ENCODE results near the gene LRRC4C. TPM values are rescaled to one million over a fixed set of nuclear protein-coding genes. Genes with fewer than 3 reads are reported as not detected.

LRRC4C gene
- total and polyA plus RNA-seq, 4 experiments from 2014 or later = not detected

DNA sequence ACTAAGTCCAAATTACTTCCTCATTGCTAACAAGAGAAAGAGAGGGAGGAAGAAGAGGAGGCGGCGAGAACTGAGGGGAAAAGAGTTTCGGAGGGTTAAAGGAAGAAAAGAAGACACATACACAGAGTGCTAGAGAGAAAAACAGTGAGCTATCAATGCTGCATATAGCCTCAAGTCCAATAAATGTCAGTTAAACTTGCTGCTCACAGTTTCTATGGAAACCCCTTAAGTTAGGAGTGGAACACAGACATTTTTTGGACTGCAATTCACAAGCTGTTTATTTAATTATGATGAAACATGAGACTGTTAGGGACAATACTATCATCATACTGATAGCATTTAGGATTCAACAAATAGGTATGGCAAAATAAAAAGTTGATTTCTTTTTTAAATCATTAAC lies 1320.4 kb downstream of the LRRC4C start:
- Mint-ChIP-seq H3K4me3 (no peak overlapping the region), H3K27ac (no peak overlapping the region), H3K9me3 (peaks cover 0 to 48% (median 12%) of the 10 kb centered on the region in 8 donors), H3K4me1 (no peaks in the 10 kb centered on the region), H3K36me3 (no peaks in the 10 kb centered on the region), H3K27me3 (no peaks in the 10 kb centered on the region)
- Histone ChIP-seq H3K4me1 (ENCODE audit: insufficient read depth, low read length) (no peaks in the 10 kb centered on the region), H3K27me3 (ENCODE audit: insufficient read depth, low read length) (no peaks in the 10 kb centered on the region), H3K9me3 (ENCODE audit: control insufficient read depth in 1 of 2, low read length in 2 of 2) (no peaks in the 10 kb centered on the region), H3K36me3 (ENCODE audit: insufficient read depth, low read length) (no peaks in the 10 kb centered on the region), H3K27ac (ENCODE audit: low read depth, low read length) (no peak overlapping the region), H3K4me3 (ENCODE audit: low read length in 2 of 2) (no peak overlapping the region)
- DNase-seq = no peak
- intact Hi-C loops (cut with micrococcal nuclease) = no loop called here
- ChIA-PET CTCF (ENCODE audit: partially characterized antibody) (interaction anchor here (1.1 kb wide), 1 partner anchor 13 kb away, joined by 3 read pairs; no protein-coding TSS in a partner anchor), POLR2A (ENCODE audit: partially characterized antibody) (no interaction called here)

DNA sequence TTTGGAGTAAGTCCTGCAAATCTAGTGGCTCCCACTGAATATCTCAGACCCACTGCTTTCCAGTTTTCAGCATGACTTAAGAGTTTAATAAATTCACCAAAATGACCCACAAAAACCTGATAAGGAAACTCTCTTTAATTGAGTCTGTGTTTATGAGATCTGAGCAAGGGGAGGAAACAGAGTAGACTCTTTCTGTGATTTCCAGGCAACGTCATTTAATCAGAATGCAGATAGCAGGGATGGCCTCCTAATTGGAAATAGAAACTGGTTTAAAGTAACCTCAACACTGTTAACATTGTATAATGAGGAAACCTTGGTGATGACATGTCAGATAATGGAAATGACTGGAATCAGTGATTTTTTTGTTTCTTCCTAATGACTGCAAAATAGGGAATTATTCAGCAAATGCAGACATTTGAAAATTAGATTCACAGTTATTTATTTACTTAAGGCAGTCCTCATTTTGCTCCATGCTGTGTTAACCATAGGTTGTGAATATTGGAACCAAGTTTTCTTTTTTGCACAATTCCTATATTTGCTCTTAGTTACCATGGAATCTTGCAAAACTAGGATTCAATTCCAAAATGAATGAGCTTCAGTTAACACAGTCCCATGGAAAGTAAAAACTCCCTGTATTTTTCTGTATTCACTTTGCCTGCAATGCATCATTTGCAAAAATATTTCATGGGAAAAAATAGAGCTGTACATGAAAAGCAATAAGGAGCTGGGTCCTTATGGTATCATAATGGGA lies 1324.5 kb downstream of the LRRC4C start:
- Histone ChIP-seq H3K9me3 (ENCODE audit: control insufficient read depth in 1 of 2, low read length in 2 of 2) (no peaks in the 10 kb centered on the region), H3K36me3 (ENCODE audit: insufficient read depth, low read length) (no peaks in the 10 kb centered on the region), H3K27me3 (ENCODE audit: insufficient read depth, low read length) (no peaks in the 10 kb centered on the region), H3K4me1 (ENCODE audit: insufficient read depth, low read length) (no peaks in the 10 kb centered on the region), H3K27ac (ENCODE audit: low read depth, low read length) (no peak overlapping the region), H3K4me3 (ENCODE audit: low read length in 2 of 2) (no peak overlapping the region)
- intact Hi-C loops (cut with micrococcal nuclease) = no loop called here
- POLR2A ChIA-PET (ENCODE audit: partially characterized antibody) = no interaction called here
- H3K27me3 Mint-ChIP-seq = no peaks in the 10 kb centered on the region
- H3K4me1 Mint-ChIP-seq = no peaks in the 10 kb centered on the region
- no peaks in the 10 kb centered on the region for H3K36me3 Mint-ChIP-seq
- H3K4me3 Mint-ChIP-seq = no peak overlapping the region
- H3K9me3 Mint-ChIP-seq = peaks cover 0 to 25% (median 8%) of the 10 kb centered on the region in 8 donors
- no peak for DNase-seq
- CTCF ChIA-PET (ENCODE audit: partially characterized antibody) = no interaction called here
- no peak overlapping the region for H3K27ac Mint-ChIP-seq

DNA sequence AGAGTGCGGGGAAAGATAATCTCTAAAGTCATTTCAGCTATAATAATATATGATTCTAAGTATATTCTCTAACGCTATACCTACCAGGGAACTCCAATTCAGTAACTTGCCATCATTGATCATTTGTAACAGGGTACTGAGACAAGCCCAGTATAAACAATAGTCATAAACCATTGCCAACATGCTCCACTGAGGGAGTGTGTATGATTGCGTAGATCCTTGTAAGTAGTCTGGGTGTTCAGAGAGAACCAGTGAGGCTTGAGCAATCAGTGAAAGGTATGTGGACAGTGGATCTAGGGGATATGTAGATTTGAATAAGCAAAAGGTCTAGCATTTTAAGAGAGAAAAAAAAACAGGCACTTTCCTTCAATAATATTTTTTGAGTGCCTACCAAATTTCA lies 1326.0 kb downstream of the LRRC4C start:
- no peak for DNase-seq
- Mint-ChIP-seq H3K4me1 (no peaks in the 10 kb centered on the region), H3K4me3 (no peak overlapping the region), H3K27ac (no peak overlapping the region), H3K9me3 (peaks cover 0 to 18% (median 7%) of the 10 kb centered on the region in 8 donors), H3K36me3 (no peaks in the 10 kb centered on the region), H3K27me3 (no peaks in the 10 kb centered on the region)
- ChIA-PET POLR2A (ENCODE audit: partially characterized antibody) (no interaction called here), CTCF (ENCODE audit: partially characterized antibody) (no interaction called here)
- no peak overlapping the region for H3K27ac ChIP-seq (ENCODE audit: low read depth, low read length)
- no peak overlapping the region for H3K4me3 ChIP-seq (ENCODE audit: low read length in 2 of 2)
- H3K36me3 ChIP-seq (ENCODE audit: insufficient read depth, low read length) = no peaks in the 10 kb centered on the region
- no peaks in the 10 kb centered on the region for H3K9me3 ChIP-seq (ENCODE audit: control insufficient read depth in 1 of 2, low read length in 2 of 2)
- no peaks in the 10 kb centered on the region for H3K27me3 ChIP-seq (ENCODE audit: insufficient read depth, low read length)
- H3K4me1 ChIP-seq (ENCODE audit: insufficient read depth, low read length) = no peaks in the 10 kb centered on the region
- intact Hi-C loops (cut with micrococcal nuclease) = no loop called here

DNA sequence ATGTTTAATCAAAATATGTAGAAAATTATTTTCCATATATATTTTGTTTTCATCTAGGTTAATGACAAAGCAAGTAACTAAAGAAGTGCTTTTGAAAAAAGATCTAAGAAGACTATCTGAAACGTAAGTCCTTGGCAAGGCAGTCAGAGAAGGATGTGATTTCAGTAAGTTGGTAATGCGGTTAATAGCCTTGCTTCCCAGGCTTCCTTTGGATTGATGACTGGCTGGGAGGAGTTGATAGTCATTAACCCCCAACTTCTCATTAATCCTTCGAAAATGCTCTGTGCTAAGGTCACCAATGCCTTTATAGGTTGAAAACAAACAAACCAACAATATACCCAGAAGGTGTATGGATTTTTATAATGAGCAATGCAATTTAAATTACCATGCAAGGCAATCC lies 1326.5 kb downstream of the LRRC4C start:
- H3K9me3 ChIP-seq (ENCODE audit: control insufficient read depth in 1 of 2, low read length in 2 of 2) = no peaks in the 10 kb centered on the region
- ChIA-PET CTCF (ENCODE audit: partially characterized antibody) (no interaction called here), POLR2A (ENCODE audit: partially characterized antibody) (no interaction called here)
- DNase-seq = no peak
- no peak overlapping the region for H3K27ac Mint-ChIP-seq
- no peaks in the 10 kb centered on the region for H3K27me3 ChIP-seq (ENCODE audit: insufficient read depth, low read length)
- no peaks in the 10 kb centered on the region for H3K36me3 ChIP-seq (ENCODE audit: insufficient read depth, low read length)
- H3K4me1 ChIP-seq (ENCODE audit: insufficient read depth, low read length) = no peaks in the 10 kb centered on the region
- H3K4me3 Mint-ChIP-seq = no peak overlapping the region
- intact Hi-C loops (cut with micrococcal nuclease) = no loop called here
- H3K36me3 Mint-ChIP-seq = no peaks in the 10 kb centered on the region
- H3K9me3 Mint-ChIP-seq = peaks cover 0 to 19% (median 8%) of the 10 kb centered on the region in 8 donors
- H3K4me1 Mint-ChIP-seq = no peaks in the 10 kb centered on the region
- H3K27me3 Mint-ChIP-seq = no peaks in the 10 kb centered on the region
- H3K4me3 ChIP-seq (ENCODE audit: low read length in 2 of 2) = no peak overlapping the region
- no peak overlapping the region for H3K27ac ChIP-seq (ENCODE audit: low read depth, low read length)

DNA sequence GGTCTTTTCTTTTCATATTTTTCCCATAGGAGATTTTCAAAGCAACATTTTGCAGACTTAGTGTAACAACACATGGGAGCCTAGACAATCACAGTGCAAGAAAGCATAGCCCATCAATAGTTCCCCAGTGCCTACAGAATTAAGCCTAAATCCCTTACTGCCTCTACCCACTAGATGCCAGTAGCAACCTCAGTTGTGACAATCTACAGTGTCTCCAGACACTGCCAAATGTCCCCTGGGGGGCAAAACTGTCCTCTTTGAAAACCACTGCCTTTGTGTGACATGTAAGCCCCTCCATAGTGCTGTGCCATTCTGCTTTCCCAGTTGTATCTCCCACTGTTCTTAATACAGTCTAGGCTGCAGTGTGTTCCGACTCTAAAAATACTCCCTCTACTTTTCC lies 1329.0 kb downstream of the LRRC4C start:
- Histone ChIP-seq H3K4me3 (ENCODE audit: low read length in 2 of 2) (no peak overlapping the region), H3K9me3 (ENCODE audit: control insufficient read depth in 1 of 2, low read length in 2 of 2) (no peaks in the 10 kb centered on the region), H3K27me3 (ENCODE audit: insufficient read depth, low read length) (no peaks in the 10 kb centered on the region), H3K36me3 (ENCODE audit: insufficient read depth, low read length) (no peaks in the 10 kb centered on the region), H3K4me1 (ENCODE audit: insufficient read depth, low read length) (no peaks in the 10 kb centered on the region), H3K27ac (ENCODE audit: low read depth, low read length) (no peak overlapping the region)
- H3K4me3 Mint-ChIP-seq = peak overlapping the region in 1 of 8 donors; percentile 17
- H3K27me3 Mint-ChIP-seq = no peaks in the 10 kb centered on the region
- intact Hi-C loops (cut with micrococcal nuclease) = no loop called here
- H3K9me3 Mint-ChIP-seq = peaks cover 0 to 22% (median 8%) of the 10 kb centered on the region in 8 donors
- H3K27ac Mint-ChIP-seq = no peak overlapping the region
- ChIA-PET POLR2A (ENCODE audit: partially characterized antibody) (no interaction called here), CTCF (ENCODE audit: partially characterized antibody) (no interaction called here)
- H3K36me3 Mint-ChIP-seq = no peaks in the 10 kb centered on the region
- DNase-seq = no peak
- no peaks in the 10 kb centered on the region for H3K4me1 Mint-ChIP-seq

DNA sequence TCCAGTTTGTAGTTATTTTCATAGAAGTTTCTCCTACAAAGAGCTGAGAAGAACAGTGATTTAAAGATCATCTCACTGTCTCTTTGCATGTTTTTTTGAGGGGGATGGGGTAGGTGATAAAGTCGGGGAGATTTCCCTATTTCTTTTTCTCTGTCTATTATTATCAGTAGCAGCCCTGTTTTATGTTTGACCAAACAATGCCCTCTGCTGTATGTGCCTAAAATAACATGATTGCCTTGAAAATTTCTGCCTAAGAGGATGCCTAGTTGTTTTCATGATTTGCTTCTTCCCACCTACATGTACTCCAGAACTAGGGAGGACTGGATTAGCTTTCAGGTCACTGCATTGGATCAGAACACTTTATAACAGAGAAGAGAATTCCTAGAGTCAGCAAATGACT lies 1330.2 kb downstream of the LRRC4C start:
- H3K27me3 ChIP-seq (ENCODE audit: insufficient read depth, low read length) = no peaks in the 10 kb centered on the region
- H3K36me3 ChIP-seq (ENCODE audit: insufficient read depth, low read length) = no peaks in the 10 kb centered on the region
- Mint-ChIP-seq H3K4me3 (no peak overlapping the region), H3K27ac (no peak overlapping the region), H3K9me3 (peaks cover 0 to 23% (median 9%) of the 10 kb centered on the region in 8 donors), H3K36me3 (no peaks in the 10 kb centered on the region), H3K4me1 (no peaks in the 10 kb centered on the region), H3K27me3 (no peaks in the 10 kb centered on the region)
- no peak overlapping the region for H3K27ac ChIP-seq (ENCODE audit: low read depth, low read length)
- no peak overlapping the region for H3K4me3 ChIP-seq (ENCODE audit: low read length in 2 of 2)
- CTCF ChIA-PET (ENCODE audit: partially characterized antibody) = no interaction called here
- no peak for DNase-seq
- intact Hi-C loops (cut with micrococcal nuclease) = no loop called here
- H3K9me3 ChIP-seq (ENCODE audit: control insufficient read depth in 1 of 2, low read length in 2 of 2) = no peaks in the 10 kb centered on the region
- POLR2A ChIA-PET (ENCODE audit: partially characterized antibody) = no interaction called here
- H3K4me1 ChIP-seq (ENCODE audit: insufficient read depth, low read length) = no peaks in the 10 kb centered on the region

DNA sequence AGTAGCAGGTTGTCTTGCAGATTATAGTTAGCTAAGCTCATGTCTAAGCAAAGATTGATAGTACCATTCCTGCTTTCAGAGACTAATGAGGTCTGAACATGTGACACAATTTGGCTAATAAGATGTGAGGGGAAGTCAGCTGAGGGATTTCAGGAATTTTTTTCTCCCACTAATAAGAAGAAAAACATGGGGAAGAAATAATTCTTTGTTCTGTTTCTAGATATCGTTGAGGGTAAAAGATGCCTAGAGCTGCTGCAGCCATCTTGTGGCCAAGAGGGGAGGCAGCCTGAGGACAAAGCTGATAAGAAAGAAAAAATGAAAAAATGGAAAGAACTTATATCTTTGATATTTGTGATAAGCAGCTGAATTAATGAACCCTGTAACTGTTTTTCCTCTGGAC lies 1334.4 kb downstream of the LRRC4C start:
- Histone ChIP-seq H3K9me3 (ENCODE audit: control insufficient read depth in 1 of 2, low read length in 2 of 2) (no peaks in the 10 kb centered on the region), H3K4me3 (ENCODE audit: low read length in 2 of 2) (no peak overlapping the region), H3K4me1 (ENCODE audit: insufficient read depth, low read length) (no peaks in the 10 kb centered on the region), H3K36me3 (ENCODE audit: insufficient read depth, low read length) (no peaks in the 10 kb centered on the region), H3K27me3 (ENCODE audit: insufficient read depth, low read length) (no peaks in the 10 kb centered on the region), H3K27ac (ENCODE audit: low read depth, low read length) (no peak overlapping the region)
- DNase-seq = no peak
- Mint-ChIP-seq H3K36me3 (no peaks in the 10 kb centered on the region), H3K27ac (no peak overlapping the region), H3K27me3 (no peaks in the 10 kb centered on the region), H3K9me3 (peaks cover 0 to 19% (median 8%) of the 10 kb centered on the region in 8 donors), H3K4me3 (no peak overlapping the region), H3K4me1 (no peaks in the 10 kb centered on the region)
- ChIA-PET POLR2A (ENCODE audit: partially characterized antibody) (no interaction called here), CTCF (ENCODE audit: partially characterized antibody) (no interaction called here)
- intact Hi-C loops (cut with micrococcal nuclease) = no loop called here
